Stimulated activated CD4-positive, alpha-beta T cell treated with anti-CD3 and anti-CD28 coated beads, Interleukin-2, amount 100 ng/mL, for 48 hours (primary cell): ENCODE data around the gene KIAA0232.

ENCODE experiments used
- DNase-seq, 2 donors: peaks; one replicate each; pipeline ENCODE4 v3.0.0-alpha.2; 2020

Gene KIAA0232

GRCh38 chr4:6851431-6851830, 68.9 kb downstream of the KIAA0232 start:
- DNase-seq = no peak

GRCh38 chr4:6851962-6852361, 69.4 kb downstream of the KIAA0232 start:
- DNase-seq = no peak

- no peak for DNase-seq
Observed at GRCh38 chr4:6852582-6852981, 70.1 kb downstream of the KIAA0232 start.

GRCh38 chr4:6854098-6854744, 71.7 kb downstream of the KIAA0232 start:
- no peak for DNase-seq

- no peak for DNase-seq
Observed at GRCh38 chr4:6855692-6856297, 73.3 kb downstream of the KIAA0232 start.

- no peak for DNase-seq
Observed at GRCh38 chr4:6856391-6856790, 73.9 kb downstream of the KIAA0232 start.

- no peak for DNase-seq
Observed at GRCh38 chr4:6857009-6857882, 74.7 kb downstream of the KIAA0232 start.

- no peak for DNase-seq
Observed at GRCh38 chr4:6858997-6859396, 76.5 kb downstream of the KIAA0232 start.

GRCh38 chr4:6859543-6859942, 77.0 kb downstream of the KIAA0232 start:
- no peak for DNase-seq

GRCh38 chr4:6868386-6868785, 85.9 kb downstream of the KIAA0232 start:
- no peak for DNase-seq

GRCh38 chr4:6869944-6870343, 87.4 kb downstream of the KIAA0232 start:
- no peak for DNase-seq

GRCh38 chr4:6873291-6873690, 90.8 kb downstream of the KIAA0232 start:
- no peak for DNase-seq

- DNase-seq = peak; percentile 76 to 77
Observed at GRCh38 chr4:6873792-6874461, 91.4 kb downstream of the KIAA0232 start.

GRCh38 chr4:6874981-6875380, 92.5 kb downstream of the KIAA0232 start:
- DNase-seq = no peak

GRCh38 chr4:6875431-6875831, 92.9 kb downstream of the KIAA0232 start:
- no peak for DNase-seq

- no peak for DNase-seq
Observed at GRCh38 chr4:6876440-6876839, 93.9 kb downstream of the KIAA0232 start.

GRCh38 chr4:6877067-6877466, 94.5 kb downstream of the KIAA0232 start:
- no peak for DNase-seq

- DNase-seq = no peak
Observed at GRCh38 chr4:6878451-6879059, 96.0 kb downstream of the KIAA0232 start.

GRCh38 chr4:6880691-6881090, 98.2 kb downstream of the KIAA0232 start:
- DNase-seq = no peak

- DNase-seq = no peak
Observed at GRCh38 chr4:6881908-6882307, 99.4 kb downstream of the KIAA0232 start.

GRCh38 chr4:6884341-6884870, 101.9 kb downstream of the KIAA0232 start:
- no peak for DNase-seq

GRCh38 chr4:6885953-6886557, 103.5 kb downstream of the KIAA0232 start:
- no peak for DNase-seq
